ENCODE results near the gene CALU. TPM values are rescaled to one million over a fixed set of nuclear protein-coding genes. Genes with fewer than 3 reads are reported as not detected.

CALU gene
- total RNA-seq, 1 donor from 2014 or later: 516 TPM

DNA sequence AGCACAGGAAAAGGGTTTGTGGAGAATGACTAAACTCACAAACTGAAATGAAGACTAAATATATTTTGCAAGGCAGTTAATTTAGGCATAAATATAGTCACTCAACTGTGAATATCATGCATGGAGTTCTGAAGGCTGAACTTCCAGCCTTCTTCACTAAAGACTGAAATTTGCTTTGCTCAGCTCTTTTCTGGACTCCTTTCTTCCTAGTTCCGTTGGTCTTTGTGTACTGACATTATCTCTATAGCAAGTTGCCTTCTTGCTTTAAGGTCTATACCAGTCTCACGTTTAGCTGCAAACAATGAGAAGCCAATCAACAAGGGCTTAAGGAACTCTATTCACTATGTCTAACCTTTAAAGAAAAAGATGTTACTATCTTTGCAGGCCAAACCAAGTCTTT is 44.4 kb upstream of the CALU start:
- no peak for DNase-seq (ENCODE audit: extremely low spot score, unreplicated experiment)
- H3K27me3 Mint-ChIP-seq (ENCODE audit: unreplicated experiment): peaks cover 10% of the 10 kb centered on the region
- H3K27ac Mint-ChIP-seq (ENCODE audit: unreplicated experiment): no peak overlapping the region
- TF ChIP-seq CTCF (IDR thresholded peaks at IDR 0.05): no peak
- no peak overlapping the region for H3K4me3 Mint-ChIP-seq (ENCODE audit: unreplicated experiment)
- H3K4me1 Mint-ChIP-seq (ENCODE audit: unreplicated experiment): peaks cover 7% of the 10 kb centered on the region
- no peaks in the 10 kb centered on the region for H3K9me3 Mint-ChIP-seq (ENCODE audit: unreplicated experiment)
- H3K36me3 Mint-ChIP-seq (ENCODE audit: unreplicated experiment): no peaks in the 10 kb centered on the region

GRCh38 chr7:128697302-128697905 is 41.8 kb upstream of the CALU start:
- Mint-ChIP-seq H3K4me3 (ENCODE audit: unreplicated experiment) (peak overlapping the region; percentile 82), H3K27ac (ENCODE audit: unreplicated experiment) (no peak overlapping the region), H3K27me3 (ENCODE audit: unreplicated experiment) (peaks cover 22% of the 10 kb centered on the region), H3K4me1 (ENCODE audit: unreplicated experiment) (peaks cover 9% of the 10 kb centered on the region), H3K9me3 (ENCODE audit: unreplicated experiment) (no peaks in the 10 kb centered on the region), H3K36me3 (ENCODE audit: unreplicated experiment) (no peaks in the 10 kb centered on the region)
- no peak for DNase-seq (ENCODE audit: extremely low spot score, unreplicated experiment)
- peak; percentile 50 for TF ChIP-seq CTCF (IDR thresholded peaks at IDR 0.05)

DNA sequence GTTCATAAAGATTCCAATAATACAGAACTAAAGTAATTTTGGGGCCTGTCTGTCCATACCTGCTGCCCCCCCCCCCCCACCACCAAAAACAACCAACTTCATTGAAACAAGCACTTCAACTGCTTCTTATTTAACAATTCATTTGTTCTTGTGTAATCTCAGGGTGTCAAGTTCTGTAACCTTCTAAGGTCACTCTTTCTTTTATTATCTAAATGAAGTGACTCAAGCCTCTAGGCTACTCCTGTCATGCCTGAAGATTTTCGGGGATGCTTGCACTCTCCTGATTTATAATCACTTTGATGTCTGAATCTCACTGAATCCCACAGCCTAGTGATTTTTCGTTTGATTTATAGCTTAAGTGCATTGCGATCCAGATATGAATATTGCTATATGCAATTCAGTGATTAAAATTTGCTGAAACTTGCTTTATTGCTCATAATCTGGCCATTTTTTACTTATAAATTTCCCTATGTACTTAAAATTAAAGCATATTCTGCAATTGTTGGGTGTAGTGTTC is 39.9 kb upstream of the CALU start:
- H3K9me3 Mint-ChIP-seq (ENCODE audit: unreplicated experiment): no peaks in the 10 kb centered on the region
- TF ChIP-seq CTCF (IDR thresholded peaks at IDR 0.05): no peak
- peaks cover 24% of the 10 kb centered on the region for H3K27me3 Mint-ChIP-seq (ENCODE audit: unreplicated experiment)
- H3K36me3 Mint-ChIP-seq (ENCODE audit: unreplicated experiment): no peaks in the 10 kb centered on the region
- peaks cover 9% of the 10 kb centered on the region for H3K4me1 Mint-ChIP-seq (ENCODE audit: unreplicated experiment)
- no peak for DNase-seq (ENCODE audit: extremely low spot score, unreplicated experiment)
- H3K4me3 Mint-ChIP-seq (ENCODE audit: unreplicated experiment): no peak overlapping the region
- H3K27ac Mint-ChIP-seq (ENCODE audit: unreplicated experiment): no peak overlapping the region

- H3K27ac Mint-ChIP-seq (ENCODE audit: unreplicated experiment): no peak overlapping the region
- H3K4me1 Mint-ChIP-seq (ENCODE audit: unreplicated experiment): peaks cover 9% of the 10 kb centered on the region
- no peaks in the 10 kb centered on the region for H3K9me3 Mint-ChIP-seq (ENCODE audit: unreplicated experiment)
- no peaks in the 10 kb centered on the region for H3K36me3 Mint-ChIP-seq (ENCODE audit: unreplicated experiment)
- H3K27me3 Mint-ChIP-seq (ENCODE audit: unreplicated experiment): peaks cover 24% of the 10 kb centered on the region
- TF ChIP-seq CTCF (IDR thresholded peaks at IDR 0.05): no peak
- H3K4me3 Mint-ChIP-seq (ENCODE audit: unreplicated experiment): no peak overlapping the region
- no peak for DNase-seq (ENCODE audit: extremely low spot score, unreplicated experiment)
Observed at GRCh38 chr7:128699895-128700294, 39.3 kb upstream of the CALU start.

GRCh38 chr7:128701062-128701785 is 37.9 kb upstream of the CALU start:
- Mint-ChIP-seq H3K27ac (ENCODE audit: unreplicated experiment) (no peak overlapping the region), H3K4me3 (ENCODE audit: unreplicated experiment) (no peak overlapping the region), H3K27me3 (ENCODE audit: unreplicated experiment) (peaks cover 24% of the 10 kb centered on the region), H3K9me3 (ENCODE audit: unreplicated experiment) (no peaks in the 10 kb centered on the region), H3K4me1 (ENCODE audit: unreplicated experiment) (peaks cover 9% of the 10 kb centered on the region), H3K36me3 (ENCODE audit: unreplicated experiment) (no peaks in the 10 kb centered on the region)
- no peak for DNase-seq (ENCODE audit: extremely low spot score, unreplicated experiment)
- no peak for TF ChIP-seq CTCF (IDR thresholded peaks at IDR 0.05)
